Activated T-helper 1 cell treated with anti-CD3 and anti-CD28 coated beads, Interleukin-2, amount 50 U/mL, for 16 hours (primary cell): Measurements from ENCODE around the gene RPS6KA4.

Experiments
- DNase-seq, 2 donors: peaks; one replicate each; pipeline ENCODE4 v3.0.0-alpha.2; 2020; ENCODE audit warnings: low read depth in 1 of 2, low spot score in 1 of 2

The RPS6KA4 gene

GRCh38 chr11:64364435-64364834 is 5.5 kb downstream of the RPS6KA4 start:
- no peak for DNase-seq

DNA sequence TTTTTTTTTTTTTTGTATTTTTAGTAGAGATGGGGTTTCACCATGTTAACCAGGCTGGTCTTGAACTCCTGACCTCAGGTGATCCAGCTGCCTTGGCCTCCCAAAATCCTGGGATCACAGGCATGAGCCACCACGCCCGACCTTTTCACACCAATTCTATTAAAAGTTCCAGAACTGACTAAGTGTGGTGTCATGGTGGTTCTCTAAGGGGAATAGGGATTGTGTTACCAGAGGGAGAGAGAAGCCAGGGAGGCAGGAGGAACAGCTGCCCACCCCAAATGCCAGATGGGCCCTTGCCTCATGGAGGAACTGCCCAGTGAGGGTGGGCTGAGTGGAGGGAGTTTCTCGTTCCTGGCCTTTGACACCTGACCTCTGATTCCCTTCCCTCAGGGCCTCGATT is 5.9 kb downstream of the RPS6KA4 start:
- no peak for DNase-seq

GRCh38 chr11:64366751-64367150 is 7.8 kb downstream of the RPS6KA4 start:
- no peak for DNase-seq

- DNase-seq: no peak
Measured at GRCh38 chr11:64367931-64368672, 9.1 kb downstream of the RPS6KA4 start.

DNA sequence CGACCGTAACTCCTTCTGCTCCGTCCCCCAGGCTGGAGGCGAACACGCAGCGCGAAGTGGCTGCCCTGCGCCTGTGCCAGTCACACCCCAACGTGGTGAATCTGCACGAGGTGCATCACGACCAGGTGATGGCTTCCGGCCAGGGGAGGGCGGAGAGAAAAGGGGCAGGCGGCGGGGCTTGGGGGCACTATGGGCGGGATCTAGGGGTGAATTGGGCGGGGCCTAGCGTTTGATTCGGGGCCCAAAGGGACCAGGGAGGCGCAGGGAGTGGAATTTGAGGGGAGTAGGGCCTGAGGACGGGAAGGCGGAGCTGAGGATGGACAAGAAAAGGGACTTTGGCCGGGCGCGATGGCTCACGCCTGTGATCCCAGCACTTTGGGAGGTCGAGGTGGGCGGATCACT is 9.7 kb downstream of the RPS6KA4 start:
- DNase-seq: no peak

- DNase-seq: no peak
Measured at GRCh38 chr11:64369440-64370421, 10.8 kb downstream of the RPS6KA4 start.

DNA sequence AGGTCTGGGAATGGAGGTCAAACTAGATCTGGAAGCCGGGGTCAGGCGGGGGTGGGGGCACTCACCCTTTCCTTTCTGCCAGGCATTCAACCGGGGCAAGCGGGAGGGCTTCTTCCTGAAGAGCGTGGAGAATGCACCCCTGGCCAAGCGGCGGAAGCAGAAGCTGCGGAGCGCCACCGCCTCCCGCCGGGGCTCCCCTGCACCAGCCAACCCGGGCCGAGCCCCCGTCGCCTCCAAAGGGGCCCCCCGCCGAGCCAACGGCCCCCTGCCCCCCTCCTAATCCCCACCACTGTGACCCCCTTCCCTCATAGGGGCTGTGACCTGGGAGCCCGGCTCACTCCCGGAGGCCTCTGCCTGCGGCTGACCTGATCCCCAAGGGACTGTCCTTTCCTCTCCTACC is 12.2 kb downstream of the RPS6KA4 start:
- no peak for DNase-seq

DNA sequence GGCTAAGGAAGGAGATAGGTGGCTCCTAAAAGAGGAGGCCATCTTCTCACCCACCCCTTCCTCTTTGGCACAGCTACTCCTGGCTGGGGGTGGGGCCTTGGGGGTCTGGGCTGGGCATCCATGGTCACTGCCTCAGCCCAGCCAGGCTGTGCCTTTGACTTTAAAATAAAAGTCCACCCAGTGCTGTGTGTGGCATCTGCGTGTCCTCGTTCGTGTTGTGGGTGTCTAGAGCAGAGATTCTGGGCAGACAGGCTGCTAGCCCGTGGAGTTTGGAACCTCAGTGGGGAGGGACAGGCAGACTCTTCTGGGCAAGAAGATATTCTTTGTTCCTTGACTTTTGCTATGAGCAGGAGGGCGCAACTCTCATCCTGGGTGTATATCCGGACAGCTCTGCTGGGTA is 13.1 kb downstream of the RPS6KA4 start:
- DNase-seq: no peak

DNA sequence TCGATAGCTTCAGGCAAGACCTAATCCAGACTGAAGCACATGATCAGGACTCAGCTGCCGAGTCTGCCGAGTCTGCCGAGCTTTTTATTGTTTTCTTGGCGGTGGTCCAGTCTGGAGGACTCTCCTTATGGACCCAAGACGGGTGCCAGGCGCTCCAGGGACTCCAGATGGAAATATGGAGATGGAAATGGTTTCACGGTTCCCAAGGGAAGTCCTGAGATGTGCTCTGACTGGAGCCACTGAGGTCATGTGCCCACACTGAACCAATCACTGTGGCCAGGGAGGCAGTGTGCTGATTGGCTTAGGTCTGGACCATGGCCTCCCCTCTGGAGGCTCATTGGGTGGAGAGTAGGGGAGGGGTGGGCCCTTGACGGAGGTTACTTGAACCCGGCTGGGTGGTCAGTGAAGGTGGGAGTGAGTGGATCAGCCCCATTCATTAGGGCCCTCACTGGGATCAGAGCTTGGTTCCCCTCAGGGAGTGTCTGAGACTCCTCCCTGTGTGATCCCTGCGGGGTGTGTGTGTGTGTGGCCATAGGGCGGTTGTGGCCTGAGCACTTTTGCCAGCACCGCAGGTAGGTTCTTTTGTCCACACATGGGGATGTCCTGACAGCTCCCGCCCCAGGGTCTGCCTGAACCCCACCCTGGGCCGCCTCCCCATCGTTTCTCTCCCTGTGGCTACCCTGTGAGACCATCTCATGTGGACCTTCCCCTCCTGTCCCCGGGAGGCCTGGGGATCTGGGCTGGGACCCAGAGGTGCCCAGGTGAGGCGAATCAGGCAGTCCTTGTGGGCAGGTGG is 14.0 kb downstream of the RPS6KA4 start:
- DNase-seq: no peak

- no peak for DNase-seq
Measured at GRCh38 chr11:64373598-64373974, 14.6 kb downstream of the RPS6KA4 start.

DNA sequence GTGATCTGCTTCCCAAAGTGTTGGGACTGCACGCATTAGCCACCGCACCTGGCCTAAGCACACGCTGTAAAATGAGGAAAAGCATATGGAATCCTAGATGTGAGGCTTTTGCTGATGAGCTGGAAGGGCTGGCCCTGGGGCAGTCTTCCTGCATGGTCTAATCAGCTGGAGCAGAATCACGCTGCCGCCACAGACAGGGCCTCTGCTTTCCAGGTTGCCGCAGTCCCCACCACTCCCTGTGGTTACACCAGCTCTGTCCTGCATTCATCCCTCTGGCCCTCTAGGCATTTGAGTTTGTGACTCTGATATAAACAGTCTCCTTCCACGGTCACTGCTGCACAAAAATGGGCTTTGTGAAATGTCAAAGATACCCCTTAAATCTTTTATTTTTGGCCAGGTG is 17.1 kb downstream of the RPS6KA4 start:
- DNase-seq: no peak

GRCh38 chr11:64378335-64378880 is 19.4 kb downstream of the RPS6KA4 start:
- no peak for DNase-seq

DNA sequence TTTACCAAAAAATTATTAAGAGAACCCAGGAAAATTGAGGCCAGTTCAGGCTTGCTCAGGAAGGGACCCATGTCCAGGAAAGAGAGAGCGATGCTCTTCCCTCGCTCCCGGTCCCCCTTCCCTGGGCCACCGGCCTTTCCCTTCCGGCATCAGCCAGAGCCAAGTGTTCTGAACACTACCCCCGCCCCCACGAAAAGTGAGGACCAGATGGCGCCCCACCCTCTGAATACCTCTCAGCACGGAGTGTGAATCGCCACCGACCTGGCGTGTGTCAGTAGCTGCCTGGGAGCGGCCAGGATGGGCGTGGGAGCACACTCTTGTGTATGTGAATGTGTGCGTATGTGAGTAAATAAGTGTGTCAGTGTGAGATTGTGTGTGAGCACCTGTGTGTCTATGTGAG is 20.2 kb downstream of the RPS6KA4 start:
- no peak for DNase-seq

DNA sequence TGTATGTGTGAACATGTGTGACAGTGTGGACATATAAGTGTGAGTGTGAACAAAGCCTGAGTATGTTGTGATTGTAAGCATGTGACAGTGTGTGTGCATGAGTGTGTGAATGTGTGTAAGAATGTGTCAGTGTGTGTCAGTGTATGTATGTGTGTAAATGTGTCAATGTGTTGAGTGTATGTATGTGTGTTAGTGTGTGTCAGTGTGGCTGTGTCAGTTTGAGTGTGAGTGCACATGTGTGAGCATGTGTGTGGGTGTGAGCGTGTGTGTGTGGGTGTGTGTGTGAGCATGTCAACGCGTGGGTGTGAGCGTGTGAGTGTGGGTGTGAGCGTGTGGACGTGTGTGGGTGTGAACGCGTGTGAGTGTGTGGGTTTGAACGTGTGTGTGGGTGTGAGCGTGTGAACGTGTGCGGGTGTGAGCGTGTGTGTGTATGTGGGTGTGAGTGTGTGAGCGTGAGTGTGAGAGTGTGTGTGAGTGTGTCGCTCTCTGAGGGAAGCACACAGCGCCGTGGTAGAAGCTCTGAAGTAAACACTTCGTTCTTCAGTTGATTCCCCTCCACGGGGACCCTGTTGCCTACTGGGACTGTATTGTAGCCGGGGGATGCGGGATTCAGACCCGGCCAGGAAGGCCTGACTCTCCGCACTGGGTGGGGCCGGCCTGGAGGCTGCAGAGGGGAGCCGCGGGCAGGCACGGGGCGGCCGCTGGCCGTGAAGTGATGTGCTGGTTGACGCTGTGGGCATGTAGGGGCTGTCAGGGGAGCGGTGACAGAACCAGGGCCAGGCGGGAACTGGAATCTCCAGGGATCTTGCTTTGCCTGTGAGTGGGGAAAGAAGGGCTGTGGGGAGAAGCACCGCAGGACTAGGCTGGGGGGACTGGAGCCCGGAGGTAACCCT is 21.1 kb downstream of the RPS6KA4 start:
- no peak for DNase-seq

- DNase-seq: no peak
Measured at GRCh38 chr11:64381350-64381749, 22.4 kb downstream of the RPS6KA4 start.

DNA sequence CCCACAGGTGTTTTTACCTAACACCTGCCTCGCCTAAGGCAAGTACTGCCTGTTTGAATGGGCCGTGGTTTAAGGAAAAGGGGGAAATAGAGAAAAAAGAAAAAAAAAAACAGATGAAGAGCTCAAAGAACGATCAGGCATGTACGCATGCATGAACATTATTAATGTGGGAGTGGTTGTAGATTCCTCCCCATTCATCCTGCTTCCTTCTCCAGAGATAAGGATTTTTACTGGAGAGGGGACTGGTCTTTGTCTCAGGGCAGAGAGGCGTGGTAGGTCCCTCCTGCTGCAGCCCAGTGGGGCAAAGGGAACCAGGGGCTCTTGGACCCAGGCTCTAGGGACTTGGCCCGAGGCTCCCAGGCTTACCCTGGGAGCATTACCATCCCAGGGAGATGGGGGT is 23.1 kb downstream of the RPS6KA4 start:
- DNase-seq: no peak

GRCh38 chr11:64382586-64382985 is 23.6 kb downstream of the RPS6KA4 start:
- no peak for DNase-seq

GRCh38 chr11:64383580-64383979 is 24.6 kb downstream of the RPS6KA4 start:
- no peak for DNase-seq

- DNase-seq: no peak
Measured at GRCh38 chr11:64384028-64384737, 25.2 kb downstream of the RPS6KA4 start.
